ENCODE measurements around the gene FMN1. TPM values are rescaled to one million over a fixed set of nuclear protein-coding genes. Genes with fewer than 3 reads are reported as not detected.

FMN1 gene
- total and polyA plus RNA-seq, 3 donors from 2014 or later, result 17.7 to 53.7 (median 47.4) TPM

- no peak overlapping the region for H3K4me3 ChIP-seq
- DNase-seq, result no peak
- H3K27ac ChIP-seq, result no peak overlapping the region
- no peaks in the 10 kb centered on the region for H3K9me3 ChIP-seq
- WGBS, 2 donors, result 45 to 51% methylated on average over 4 of the region's 4 CpGs
- no peaks in the 10 kb centered on the region for H3K36me3 ChIP-seq (ENCODE audit: low read depth, missing control alignments)
- H3K27me3 ChIP-seq, result no peaks in the 10 kb centered on the region
- H3K4me1 ChIP-seq, result no peaks in the 10 kb centered on the region
- intact Hi-C loops (cut with DNase I; ENCODE audit: low total_unique reads), result no loop called here
- no peak for TF ChIP-seq POLR2A (IDR thresholded peaks at IDR 0.05)
- no peak for TF ChIP-seq CTCF (IDR thresholded peaks at IDR 0.05)
Measured at GRCh38 chr15:33086500-33087121, 107.9 kb downstream of the FMN1 start.

GRCh38 chr15:33084661-33085060, 109.9 kb downstream of the FMN1 start:
- no peaks in the 10 kb centered on the region for H3K27me3 ChIP-seq

GRCh38 chr15:33083232-33084081, 111.1 kb downstream of the FMN1 start:
- WGBS, 2 donors, result 59 to 68% methylated on average over 6 of the region's 6 CpGs

More at GRCh38 chr15:33084661-33085060, 109.9 kb downstream of the FMN1 start:
- intact Hi-C loops (cut with DNase I; ENCODE audit: low total_unique reads), result no loop called here
- TF ChIP-seq CTCF (IDR thresholded peaks at IDR 0.05), result no peak
- no peak for TF ChIP-seq POLR2A (IDR thresholded peaks at IDR 0.05)
- no peak for DNase-seq
- WGBS, 2 donors, result 74 to 93% methylated on average over 4 of the region's 4 CpGs
- no peaks in the 10 kb centered on the region for H3K36me3 ChIP-seq (ENCODE audit: low read depth, missing control alignments)
- no peaks in the 10 kb centered on the region for H3K9me3 ChIP-seq
- no peak overlapping the region for H3K4me3 ChIP-seq
- no peaks in the 10 kb centered on the region for H3K4me1 ChIP-seq
- H3K27ac ChIP-seq, result no peak overlapping the region

GRCh38 chr15:33080006-33080405, 114.5 kb downstream of the FMN1 start:
- TF ChIP-seq POLR2A (IDR thresholded peaks at IDR 0.05) (no peak), CTCF (IDR thresholded peaks at IDR 0.05) (no peak)
- H3K27ac ChIP-seq, result no peak overlapping the region
- DNase-seq, result no peak
- H3K9me3 ChIP-seq, result no peaks in the 10 kb centered on the region
- no peaks in the 10 kb centered on the region for H3K36me3 ChIP-seq (ENCODE audit: low read depth, missing control alignments)
- intact Hi-C loops (cut with DNase I; ENCODE audit: low total_unique reads), result no loop called here
- 74 to 76% methylated on average over 4 of the region's 4 CpGs for WGBS, 2 donors
- H3K4me3 ChIP-seq, result no peak overlapping the region
- H3K4me1 ChIP-seq, result no peaks in the 10 kb centered on the region
- H3K27me3 ChIP-seq, result no peaks in the 10 kb centered on the region

More at GRCh38 chr15:33083232-33084081, 111.1 kb downstream of the FMN1 start:
- H3K4me1 ChIP-seq, result no peaks in the 10 kb centered on the region
- TF ChIP-seq CTCF (IDR thresholded peaks at IDR 0.05) (no peak), POLR2A (IDR thresholded peaks at IDR 0.05) (no peak)
- DNase-seq, result no peak
- no peaks in the 10 kb centered on the region for H3K9me3 ChIP-seq
- H3K4me3 ChIP-seq, result no peak overlapping the region
- H3K27ac ChIP-seq, result no peak overlapping the region
- intact Hi-C loops (cut with DNase I; ENCODE audit: low total_unique reads), result no loop called here
- no peaks in the 10 kb centered on the region for H3K27me3 ChIP-seq
- H3K36me3 ChIP-seq (ENCODE audit: low read depth, missing control alignments), result no peaks in the 10 kb centered on the region

Data from testis (tissue), 3 donors.